ENCODE measurements around the gene DBX1.

Gene DBX1

DNA sequence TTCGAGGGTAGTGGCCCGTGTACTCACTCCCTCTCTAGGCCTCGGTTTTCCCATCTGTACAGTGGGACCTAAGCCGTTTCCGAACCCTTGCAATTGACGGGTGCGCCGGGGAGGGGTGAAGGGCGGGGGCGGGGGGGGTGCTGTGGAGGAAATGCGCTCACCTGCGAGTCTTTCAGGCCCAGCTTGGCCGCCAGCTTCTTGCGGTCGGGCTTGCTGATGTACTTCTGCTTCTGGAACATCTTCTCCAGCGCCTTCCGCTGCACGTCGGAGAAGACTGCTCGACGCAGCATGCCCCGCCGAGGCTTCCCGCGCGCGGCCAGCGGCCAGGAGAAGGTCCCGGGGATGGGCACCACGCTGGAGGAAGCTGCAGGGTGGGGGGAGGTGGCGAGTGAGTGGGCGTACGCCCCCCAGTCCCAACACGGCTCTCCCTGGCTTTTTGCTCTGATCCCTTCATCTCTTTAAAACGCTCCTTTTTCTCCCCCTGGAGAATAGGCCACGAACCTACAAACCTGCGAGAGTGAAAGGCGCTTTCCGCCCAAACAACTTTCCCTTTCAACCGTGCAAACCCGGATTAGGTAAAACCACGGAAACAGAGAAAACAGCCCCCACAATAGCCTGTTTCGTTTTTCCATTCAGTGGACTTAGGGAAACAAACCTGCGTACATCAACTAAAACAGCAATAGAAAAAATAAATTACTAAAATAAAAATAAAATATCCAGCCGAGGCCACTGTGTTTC, 3.2 kb downstream of the DBX1 start:
- TF ChIP-seq, protein P1, sequence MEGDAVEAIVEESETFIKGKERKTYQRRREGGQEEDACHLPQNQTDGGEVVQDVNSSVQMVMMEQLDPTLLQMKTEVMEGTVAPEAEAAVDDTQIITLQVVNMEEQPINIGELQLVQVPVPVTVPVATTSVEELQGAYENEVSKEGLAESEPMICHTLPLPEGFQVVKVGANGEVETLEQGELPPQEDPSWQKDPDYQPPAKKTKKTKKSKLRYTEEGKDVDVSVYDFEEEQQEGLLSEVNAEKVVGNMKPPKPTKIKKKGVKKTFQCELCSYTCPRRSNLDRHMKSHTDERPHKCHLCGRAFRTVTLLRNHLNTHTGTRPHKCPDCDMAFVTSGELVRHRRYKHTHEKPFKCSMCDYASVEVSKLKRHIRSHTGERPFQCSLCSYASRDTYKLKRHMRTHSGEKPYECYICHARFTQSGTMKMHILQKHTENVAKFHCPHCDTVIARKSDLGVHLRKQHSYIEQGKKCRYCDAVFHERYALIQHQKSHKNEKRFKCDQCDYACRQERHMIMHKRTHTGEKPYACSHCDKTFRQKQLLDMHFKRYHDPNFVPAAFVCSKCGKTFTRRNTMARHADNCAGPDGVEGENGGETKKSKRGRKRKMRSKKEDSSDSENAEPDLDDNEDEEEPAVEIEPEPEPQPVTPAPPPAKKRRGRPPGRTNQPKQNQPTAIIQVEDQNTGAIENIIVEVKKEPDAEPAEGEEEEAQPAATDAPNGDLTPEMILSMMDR (IDR thresholded peaks at IDR 0.05; ENCODE audit: borderline replicate concordance, control extremely low read depth, extremely low read depth, insufficient read depth, missing control alignments), result no peak
- in situ Hi-C loops (cut with MboI; ENCODE audit: low sequenced_read_pairs, unreplicated experiment), result no loop called here

DNA sequence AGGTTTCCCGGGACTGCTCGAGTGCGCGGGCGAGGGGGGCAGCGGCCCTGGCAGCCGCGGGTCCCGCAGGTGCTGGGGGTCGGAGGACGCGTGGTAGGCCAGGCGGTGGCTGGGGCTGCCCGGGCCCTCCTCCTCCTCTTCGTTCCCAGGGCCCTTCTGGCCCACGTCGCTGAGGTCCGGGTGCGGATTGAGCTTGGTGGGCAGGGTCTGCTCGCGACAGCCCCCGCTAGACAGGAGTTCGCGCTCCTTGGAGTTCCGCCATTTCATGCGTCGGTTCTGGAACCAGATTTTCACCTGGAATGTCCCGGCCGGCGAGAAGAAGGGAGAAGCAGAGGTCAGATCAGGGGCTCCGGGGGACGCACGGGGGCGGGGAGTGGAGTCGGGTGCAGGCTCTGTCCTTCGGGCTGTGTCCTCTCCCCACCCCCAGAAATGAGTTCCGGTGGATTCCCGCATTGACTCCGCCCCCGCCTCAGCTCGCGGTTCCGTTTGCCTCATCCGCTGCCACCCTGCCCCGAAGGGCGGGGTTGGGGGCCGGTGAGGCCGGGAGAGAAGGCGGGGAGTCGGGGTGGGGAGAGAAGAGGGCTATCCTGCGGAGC, 3.9 kb downstream of the DBX1 start:
- in situ Hi-C loops (cut with MboI; ENCODE audit: low sequenced_read_pairs, unreplicated experiment), result no loop called here
- DNase-seq (ENCODE audit: low spot score), result peak; percentile 52
- TF ChIP-seq, protein P1 (IDR thresholded peaks at IDR 0.05; ENCODE audit: borderline replicate concordance, control extremely low read depth, extremely low read depth, insufficient read depth, missing control alignments), result no peak

More for the DNA sequence above, 3.2 kb downstream of the DBX1 start:
- peak; percentile 52 for DNase-seq (ENCODE audit: low spot score)

DNA sequence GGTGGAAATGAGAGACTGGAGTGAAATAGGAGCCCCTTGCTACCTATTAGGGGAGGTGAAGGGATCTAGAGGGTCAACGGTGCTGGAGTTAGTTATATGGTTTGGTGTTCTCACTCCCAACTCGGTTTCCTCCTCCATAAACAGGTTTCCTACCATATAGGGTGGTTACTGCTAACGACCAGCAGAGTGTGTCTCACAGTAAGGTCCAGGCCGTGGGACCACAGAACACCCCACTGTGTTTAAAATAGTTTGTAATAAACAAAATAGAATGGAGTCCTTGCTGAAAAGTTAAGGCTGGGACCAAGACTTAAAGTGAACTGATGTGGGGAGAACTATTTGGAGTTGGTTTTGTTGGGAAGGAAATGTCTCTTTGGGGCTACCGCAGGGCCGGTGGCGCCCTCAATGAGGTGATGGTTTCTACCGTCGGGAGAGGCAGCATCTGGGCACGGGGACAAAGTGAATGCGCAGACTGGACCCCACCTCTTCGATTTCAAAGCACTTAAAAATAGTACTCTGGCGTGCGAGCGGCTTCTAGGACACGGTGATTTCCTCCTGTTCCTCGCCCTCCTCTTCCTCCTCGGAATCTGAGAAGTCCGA, 4.5 kb downstream of the DBX1 start:
- in situ Hi-C loops (cut with MboI; ENCODE audit: low sequenced_read_pairs, unreplicated experiment), result no loop called here
- TF ChIP-seq, protein P1 (IDR thresholded peaks at IDR 0.05; ENCODE audit: borderline replicate concordance, control extremely low read depth, extremely low read depth, insufficient read depth, missing control alignments), result no peak
- DNase-seq (ENCODE audit: low spot score), result peak; percentile 10

DNA sequence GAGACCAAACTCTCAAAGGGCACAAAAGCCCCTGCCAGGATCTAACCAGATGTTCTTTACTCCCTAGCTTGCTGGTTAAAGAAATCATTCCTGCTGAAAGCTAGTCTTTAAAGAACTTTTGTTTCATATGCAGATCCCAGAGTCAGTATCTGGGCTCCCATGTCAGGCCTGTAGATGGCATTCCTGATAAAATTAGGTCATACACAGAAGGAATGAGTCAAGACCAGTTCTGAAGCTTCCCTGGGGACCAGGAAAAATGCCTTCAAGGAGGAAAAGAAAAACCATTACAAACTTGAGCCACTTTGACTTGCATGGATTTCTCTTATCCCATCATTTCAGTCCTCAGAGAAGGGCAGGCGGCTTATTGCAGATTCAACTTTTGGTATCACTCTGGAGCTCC, 5.9 kb downstream of the DBX1 start:
- DNase-seq (ENCODE audit: low spot score), result no peak
- in situ Hi-C loops (cut with MboI; ENCODE audit: low sequenced_read_pairs, unreplicated experiment), result no loop called here
- TF ChIP-seq, protein P1 (IDR thresholded peaks at IDR 0.05; ENCODE audit: borderline replicate concordance, control extremely low read depth, extremely low read depth, insufficient read depth, missing control alignments), result no peak

DNA sequence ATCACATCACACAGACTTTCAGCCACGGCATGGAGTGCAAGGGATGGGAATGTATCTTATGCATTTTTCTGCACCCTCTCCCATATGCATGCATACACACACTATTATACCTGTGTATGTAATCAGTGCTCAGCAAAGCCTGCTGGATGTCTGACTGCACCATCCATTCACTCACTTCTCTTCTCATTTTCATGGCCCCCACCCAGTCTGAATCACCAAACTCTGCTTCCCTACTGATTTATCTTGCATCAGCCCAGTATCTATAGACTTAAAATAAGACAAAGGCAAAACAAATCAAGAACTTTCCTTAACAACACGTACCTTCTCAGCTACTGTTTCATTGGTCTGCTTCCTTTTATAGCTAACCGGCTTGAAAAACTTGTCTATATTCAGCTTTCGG, 21.6 kb downstream of the DBX1 start:
- no peak for DNase-seq (ENCODE audit: low spot score)
- in situ Hi-C loops (cut with MboI; ENCODE audit: low sequenced_read_pairs, unreplicated experiment), result loop anchor here (10.0 to 25.0 kb wide), 2 partner anchors 194 to 474 kb away; no protein-coding TSS in a partner anchor
- TF ChIP-seq, protein P1 (IDR thresholded peaks at IDR 0.05; ENCODE audit: borderline replicate concordance, control extremely low read depth, extremely low read depth, insufficient read depth, missing control alignments), result no peak

DNA sequence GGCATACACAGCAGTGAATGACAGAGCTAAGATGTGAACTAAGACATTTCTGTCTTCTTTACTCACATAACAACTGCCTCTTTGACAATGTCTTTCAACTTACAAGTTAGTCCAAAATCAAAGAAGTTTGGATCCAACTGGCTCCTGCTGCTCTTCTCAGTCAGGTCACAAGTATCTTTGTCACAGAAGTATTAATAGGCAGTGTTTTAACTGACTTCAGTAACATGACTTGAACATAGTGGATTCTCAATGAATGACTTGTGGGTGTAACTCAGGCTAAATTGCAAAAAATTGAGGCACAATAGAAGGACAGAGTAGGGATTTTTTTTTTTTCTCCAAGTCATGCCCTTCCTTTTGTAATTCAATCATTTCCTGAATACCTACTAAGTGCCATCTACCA, 22.6 kb downstream of the DBX1 start:
- no peak for DNase-seq (ENCODE audit: low spot score)
- TF ChIP-seq, protein P1 (IDR thresholded peaks at IDR 0.05; ENCODE audit: borderline replicate concordance, control extremely low read depth, extremely low read depth, insufficient read depth, missing control alignments), result no peak
- in situ Hi-C loops (cut with MboI; ENCODE audit: low sequenced_read_pairs, unreplicated experiment), result loop anchor here (10.0 to 25.0 kb wide), 2 partner anchors 193 to 475 kb away; no protein-coding TSS in a partner anchor

Measured in GM13976 (cell line).